ENCODE results near the gene SLC35E2B.

The SLC35E2B gene

DNA sequence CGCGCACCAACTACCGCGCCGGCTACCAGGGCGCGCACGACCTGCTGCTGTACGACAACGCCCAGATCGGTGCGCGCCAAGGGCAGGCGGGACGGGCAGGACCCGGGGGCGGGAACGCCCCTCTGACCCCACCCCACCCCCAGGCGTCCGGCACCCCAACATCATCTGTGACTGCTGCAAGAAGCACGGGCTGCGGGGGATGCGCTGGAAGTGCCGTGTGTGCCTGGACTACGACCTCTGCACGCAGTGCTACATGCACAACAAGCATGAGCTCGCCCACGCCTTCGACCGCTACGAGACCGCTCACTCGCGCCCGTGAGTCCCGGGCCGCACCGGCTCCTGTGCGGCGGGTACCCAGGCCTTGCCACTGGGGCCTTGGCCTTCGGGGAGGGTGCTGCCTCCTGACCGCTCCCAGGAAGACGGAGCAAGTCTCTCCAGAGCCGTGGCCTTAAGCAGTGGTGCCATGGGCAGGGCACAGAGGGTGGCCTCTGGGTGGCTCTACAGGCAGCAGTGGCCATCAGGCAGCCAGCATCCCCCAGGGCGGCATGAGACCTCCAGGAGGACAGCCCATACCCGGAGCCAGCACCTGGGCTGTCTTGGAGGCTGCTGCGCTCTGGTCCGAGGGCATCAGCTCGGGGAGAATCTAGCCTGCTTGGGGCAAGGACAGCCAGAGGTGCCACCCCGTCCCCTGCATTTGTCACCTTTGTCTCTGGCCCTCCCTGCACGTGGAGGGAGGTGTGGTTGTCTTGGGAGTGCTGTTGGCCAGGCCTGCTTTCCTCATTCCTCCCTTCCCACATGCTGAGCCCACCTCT, 68.8 kb downstream of the SLC35E2B start:
- DNase-seq (ENCODE audit: low read depth), result no peak

DNA sequence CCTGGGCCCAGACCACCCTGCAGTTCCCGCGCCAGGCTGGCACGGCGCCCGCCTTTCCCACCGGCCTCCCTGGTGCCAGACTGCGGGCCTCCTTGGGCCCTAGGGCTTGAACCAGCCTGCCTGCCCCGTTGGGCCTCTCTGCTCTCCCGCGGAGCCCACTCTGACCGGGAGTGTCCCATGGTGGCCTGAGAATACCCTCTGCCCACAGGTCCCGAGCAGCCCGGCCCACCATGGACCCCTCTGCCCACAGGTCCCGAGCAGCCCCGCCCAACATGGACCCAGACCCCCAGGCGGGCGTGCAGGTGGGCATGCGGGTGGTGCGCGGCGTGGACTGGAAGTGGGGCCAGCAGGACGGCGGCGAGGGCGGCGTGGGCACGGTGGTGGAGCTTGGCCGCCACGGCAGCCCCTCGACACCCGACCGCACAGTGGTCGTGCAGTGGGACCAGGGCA, 69.4 kb downstream of the SLC35E2B start:
- DNase-seq (ENCODE audit: low read depth), result no peak

DNA sequence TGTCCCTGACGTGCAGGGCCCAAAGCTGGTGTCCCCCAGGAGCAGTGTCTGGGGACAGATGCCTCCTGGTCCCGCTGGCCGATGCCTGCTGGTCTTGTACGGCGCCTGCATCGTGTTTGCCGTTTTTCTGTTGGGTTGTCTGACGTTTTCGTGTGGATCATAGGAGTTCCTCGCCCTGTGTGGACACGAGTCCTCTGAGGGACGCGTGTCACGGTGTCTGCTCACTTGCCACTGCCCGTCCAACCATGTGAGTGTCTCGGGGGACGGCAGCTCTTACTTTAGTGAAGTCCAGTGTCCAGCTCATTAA, 69.9 kb downstream of the SLC35E2B start:
- no peak for DNase-seq (ENCODE audit: low read depth)

DNA sequence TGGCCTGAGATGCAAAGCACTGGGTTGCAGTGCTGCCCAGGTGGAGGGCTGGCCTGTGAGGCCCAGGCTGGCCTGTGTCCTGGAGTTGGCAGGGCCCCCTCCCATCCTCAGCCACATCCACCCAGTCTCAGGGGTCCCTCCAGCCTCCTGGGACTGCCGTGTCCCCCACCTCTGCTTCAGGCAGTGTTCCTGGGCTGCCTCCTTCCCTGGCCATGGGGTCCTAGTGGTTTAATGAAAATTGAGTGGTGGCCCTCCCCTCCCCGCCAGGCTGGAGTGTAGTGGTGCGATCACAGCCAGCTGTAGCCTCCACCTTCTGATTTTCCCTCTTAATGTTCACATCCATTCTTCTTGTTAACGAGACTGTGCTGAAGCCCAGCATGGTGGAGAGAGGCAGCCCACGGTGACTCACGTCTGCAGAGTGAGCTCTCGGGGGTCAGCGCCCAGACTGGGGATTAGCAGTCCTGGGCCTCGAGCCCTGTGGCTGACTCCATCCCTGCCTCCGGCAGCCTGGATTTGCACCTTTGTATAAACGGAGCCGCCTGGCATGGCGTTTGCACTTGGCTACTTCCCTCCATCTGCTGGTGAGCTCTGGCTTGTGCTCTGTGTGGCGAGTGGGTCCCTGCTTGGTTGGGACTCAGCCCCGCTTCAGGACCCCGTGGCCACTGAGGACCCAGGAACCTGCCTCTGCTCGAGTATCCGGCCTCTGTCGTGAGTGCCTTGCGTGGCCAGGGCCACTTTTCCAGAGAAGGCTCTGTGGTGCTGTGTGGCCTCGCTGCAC, 70.4 kb downstream of the SLC35E2B start:
- DNase-seq (ENCODE audit: low read depth), result peak; percentile 26

DNA sequence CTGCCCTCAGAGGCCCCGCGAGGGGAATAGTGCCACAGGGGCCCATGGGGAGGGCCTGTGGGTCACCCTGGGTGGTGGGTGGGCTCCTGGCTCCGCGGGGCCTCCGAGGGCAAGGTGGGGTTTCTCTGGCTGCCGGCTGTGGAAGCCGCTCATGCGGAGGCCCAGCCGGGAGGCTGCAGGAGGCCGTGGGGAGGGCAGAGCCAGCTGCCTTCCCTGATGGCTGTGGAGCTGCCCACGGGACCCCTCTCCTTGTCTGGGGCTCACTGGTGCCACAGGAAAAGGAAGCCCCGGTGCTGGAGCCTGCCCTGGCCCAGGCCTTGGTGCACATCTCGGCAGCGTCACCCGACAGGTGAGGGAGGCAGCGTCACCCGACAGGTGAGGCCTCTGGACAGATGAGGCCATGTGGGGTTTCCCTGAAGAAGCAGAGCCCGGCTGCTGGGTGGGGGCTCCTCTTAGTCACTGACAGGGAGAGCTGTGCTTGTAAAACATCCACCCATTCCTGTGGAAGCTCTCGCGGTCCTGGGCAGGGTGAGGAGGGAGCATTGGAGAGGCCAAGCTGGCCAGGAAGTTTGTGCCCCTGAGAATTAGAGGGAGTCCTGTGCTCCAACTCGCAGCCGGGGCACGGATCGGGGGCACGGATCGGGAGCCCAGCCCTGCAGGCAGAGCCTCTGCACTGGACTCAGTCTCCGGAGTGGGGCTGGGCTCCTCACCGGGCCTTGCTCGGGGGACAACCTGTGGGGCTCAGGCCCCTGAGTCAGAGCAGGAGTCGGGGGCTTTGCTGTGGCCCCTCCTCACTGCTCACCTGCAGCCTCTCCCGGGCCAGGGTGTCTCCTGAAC, 71.2 kb downstream of the SLC35E2B start:
- DNase-seq (ENCODE audit: low read depth), result no peak

DNA sequence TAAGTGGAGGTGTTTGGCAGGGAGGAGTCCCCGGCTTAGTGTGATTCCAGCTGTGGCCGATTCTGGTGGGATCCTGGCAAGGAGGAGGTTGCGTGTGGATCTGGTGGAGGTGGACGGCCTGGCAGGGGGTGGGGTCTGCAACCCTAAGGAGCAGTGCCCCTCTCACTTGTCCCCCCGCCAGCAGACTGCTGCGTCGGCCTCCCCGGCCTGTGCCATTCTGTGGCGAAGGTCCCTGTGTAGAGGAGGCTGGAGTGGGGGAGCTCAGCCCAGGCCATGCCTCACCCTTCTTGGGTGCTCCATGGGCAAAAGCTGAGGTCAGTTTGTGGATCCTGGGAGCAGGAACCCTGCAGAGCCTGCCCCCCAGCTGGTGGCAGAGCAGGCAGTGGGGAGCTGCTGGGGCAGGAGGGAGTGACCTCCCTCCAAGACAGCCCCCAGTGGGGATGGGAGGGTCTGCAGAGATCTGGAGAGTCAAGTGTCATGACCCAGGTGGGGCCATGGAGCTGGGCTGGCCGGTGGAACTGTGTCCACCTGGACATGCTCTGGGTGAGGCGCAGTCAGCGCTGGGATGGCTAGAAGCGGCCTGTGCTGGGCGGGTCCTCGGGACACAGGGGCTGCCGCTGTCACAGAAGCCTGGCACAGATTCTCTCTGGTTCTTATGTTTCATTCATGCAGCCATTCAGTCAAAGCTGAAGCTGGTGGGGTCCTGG, 72.0 kb downstream of the SLC35E2B start:
- DNase-seq (ENCODE audit: low read depth), result no peak

DNA sequence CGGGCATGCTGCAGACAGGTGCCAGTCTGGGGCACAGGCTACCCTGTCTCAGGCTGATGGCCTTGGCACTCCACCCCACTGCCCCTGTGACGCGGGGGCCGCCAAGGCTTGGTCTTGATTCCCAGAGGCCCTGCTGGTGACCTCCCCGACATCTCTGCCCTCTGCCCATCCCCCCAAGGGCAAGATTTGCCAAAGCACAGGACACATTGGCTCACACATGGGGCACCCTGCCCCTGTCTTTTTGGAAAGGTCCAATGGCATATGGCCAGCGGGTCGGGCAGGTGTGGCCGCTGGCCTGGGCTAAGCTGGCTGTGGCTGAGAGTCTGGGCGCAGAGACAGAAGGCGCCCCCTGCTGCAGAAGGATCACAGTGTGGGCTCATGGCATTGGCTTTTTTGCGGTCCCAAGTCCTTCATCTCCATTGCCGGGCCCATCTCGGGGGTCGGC, 72.7 kb downstream of the SLC35E2B start:
- DNase-seq (ENCODE audit: low read depth), result no peak

DNA sequence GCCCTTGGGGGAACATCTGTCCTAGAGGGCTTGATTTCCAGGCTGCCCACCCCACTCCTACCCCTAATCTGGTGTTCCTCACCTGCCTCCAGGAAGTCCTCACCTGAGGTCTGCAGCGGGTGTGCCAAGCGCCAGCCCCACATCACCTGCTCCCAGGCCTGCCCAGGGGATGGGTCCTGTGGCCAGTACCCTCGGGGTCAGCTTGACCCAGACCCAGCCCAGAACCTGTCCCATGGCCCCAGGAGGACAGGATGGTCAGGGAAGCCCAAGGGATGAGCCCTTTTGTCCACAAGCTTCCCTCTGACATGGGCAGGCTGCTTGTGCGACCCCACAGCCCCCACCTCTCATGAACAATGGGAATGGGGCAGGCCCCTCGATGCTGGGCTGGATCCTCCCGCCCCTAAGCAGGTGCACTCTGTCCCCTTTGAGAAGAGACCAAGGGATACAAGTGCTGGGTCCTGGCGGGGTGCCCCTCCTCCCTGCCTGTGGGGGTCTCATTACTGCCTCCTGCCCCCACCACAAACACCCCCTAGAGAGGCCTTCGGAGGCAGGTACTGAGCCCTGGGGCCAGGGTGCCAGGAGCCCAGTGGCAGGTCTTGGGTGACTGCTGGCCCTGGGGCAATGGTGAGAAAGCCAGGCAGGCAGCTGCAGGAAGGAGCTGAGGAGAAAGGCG, 74.1 kb downstream of the SLC35E2B start:
- DNase-seq (ENCODE audit: low read depth), result no peak

DNA sequence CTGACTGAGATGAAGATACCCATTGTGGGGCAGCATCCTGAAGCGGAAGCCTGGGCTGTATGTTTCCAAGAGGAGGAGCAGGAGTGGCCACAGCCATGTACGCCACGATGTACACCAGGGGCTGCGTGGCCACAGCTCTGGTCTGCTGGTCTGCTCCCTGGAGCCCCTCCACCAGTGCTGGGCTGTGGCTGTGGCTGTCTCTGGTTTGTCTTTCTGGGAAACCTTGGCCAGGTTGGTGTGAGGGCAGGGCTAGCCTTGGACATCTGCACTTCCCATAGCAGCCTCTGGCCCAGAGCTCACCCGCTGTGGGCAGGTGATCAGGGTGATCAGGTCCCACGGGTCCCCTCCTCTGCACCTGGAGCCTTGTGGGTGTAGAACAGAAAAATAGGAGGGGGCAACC, 74.7 kb downstream of the SLC35E2B start:
- no peak for DNase-seq (ENCODE audit: low read depth)

DNA sequence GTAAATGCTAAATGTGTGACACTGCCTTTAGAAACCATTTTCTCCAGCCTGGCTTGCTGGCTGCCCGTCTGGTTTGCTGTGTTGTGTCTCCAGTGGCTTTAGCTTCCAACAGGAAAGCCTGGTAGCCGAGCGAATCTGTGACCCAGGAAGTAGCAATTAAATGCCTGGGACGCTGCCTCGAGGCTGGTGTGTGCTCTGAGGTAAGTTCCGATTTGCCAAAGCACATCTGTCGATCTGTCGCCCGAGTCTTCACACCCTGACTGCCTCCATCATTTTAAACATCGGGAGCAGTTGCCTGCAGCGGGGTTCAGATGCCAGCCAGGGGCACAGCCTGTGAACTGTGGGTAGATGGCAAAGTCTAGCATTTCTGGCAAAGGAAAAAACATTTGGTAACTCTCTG, 75.1 kb downstream of the SLC35E2B start:
- no peak for DNase-seq (ENCODE audit: low read depth)

DNA sequence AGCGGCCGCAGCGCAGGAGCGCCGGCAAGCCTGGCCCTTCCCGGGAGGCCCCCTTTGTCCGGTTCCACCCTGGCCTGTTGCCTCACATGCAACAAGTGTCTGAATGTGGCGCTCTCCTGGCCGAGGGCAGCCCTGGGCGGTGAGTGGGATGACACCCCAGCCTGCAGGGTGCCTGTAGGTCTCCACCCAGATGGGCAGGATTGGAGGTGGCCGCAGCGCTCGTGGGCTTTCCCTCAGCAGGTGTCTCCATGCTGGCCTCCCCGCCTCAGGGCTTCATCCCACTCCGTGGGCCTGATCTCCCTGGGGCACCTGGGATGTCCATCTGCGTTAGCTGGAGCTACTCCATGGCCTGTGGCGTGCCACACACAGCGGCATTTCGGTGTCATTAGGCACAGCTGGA, 75.8 kb downstream of the SLC35E2B start:
- no peak for DNase-seq (ENCODE audit: low read depth)

DNA sequence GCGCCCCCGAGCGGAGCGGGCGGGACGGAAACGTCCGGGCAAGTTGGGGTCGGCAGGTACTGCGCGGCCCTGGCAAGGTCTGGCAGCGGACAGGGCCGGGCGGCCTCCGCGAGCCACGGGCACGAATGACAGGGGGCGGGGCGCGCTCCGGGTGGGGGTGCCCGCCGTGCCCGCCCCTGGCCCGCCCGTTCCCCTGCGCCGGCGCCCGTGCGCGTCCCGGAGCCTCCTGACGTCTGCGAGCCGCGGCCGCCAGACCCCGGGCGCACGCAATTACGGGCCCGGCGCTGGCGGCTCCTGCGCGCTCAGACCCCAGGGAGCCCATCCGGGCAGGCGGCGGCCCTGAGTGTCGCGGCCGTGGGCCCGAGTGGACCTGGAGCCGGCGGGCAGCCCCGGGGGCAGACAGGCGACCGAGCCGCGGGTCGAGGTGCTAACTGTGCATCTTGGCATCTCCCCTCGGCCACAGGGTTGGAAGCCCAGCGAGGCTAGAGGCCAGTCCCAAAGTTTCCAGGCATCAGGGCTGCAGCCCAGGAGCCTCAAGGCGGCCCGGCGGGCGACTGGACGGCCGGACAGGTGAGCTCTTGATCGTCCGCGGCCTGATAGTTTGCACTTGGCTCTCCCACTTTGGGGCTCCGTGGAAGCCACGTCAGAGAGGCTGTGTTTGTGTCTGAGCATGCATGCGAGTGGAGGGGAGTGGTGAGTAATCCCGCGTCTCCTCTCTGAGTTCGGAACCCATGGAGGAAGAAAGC, 76.4 kb downstream of the SLC35E2B start:
- DNase-seq (ENCODE audit: low read depth), result no peak

DNA sequence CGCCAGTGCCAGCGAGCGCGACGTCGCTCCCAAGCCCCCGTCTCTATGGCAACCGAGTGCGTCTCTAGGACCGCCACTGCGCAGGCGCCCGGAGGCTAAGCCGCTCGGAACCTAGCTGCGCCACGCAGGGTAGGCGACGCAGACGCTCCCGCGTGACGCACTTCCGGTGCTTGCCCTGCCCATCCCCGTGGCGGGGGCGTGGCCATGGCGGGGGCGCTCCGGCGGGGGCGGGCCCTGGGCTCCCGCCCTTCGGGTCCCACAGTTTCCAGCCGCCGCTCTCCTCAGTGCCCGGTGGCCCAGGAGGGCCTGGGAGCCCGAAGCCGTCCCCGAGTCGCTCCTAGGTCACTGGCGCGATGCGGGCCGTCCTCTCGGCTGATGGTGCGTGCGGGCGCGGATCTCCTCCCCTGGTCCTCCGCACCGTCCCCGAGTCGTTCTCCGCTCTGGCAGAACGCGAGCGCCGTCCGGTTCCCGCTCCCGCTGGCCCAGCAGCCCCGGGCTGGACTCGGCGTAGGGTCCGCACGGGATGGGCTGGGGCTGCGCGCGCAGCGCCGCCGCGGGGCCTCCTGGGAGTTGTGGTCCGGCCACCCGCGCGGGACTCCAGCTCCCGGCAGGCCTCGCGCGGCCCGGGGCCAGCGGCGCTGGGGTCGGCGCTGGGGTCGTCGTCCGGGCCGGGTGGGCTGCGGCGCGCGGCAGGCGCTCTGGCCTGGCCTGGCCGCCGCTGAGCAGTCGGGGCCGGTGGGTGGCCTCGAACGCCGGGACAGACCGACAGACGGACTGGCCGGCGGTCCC, 77.1 kb downstream of the SLC35E2B start, which contains the start of gene MIB2:
Gene MIB2, plus strand, starts transcription at position 245 of the 789 bp plus-strand sequence. CDS start 7,953 bp downstream, outside the sequence.
- DNase-seq (ENCODE audit: low read depth), result peak; percentile 94

DNA sequence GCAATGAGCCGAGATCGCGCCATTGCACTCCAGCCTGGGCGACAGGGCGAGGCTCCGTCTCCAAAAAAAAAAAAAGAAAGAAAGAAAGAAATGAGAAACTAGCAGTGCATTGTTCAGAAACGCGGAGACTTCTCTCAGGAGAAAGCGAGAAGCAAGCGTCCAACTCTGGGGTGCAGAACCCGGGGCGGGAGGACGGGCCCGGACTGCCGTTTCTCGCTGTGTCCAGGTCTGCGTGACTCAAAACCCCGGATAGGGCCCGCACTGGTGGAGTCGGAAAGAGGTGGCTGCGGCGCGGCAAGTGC, 77.7 kb downstream of the SLC35E2B start:
- no peak for DNase-seq (ENCODE audit: low read depth)

DNA sequence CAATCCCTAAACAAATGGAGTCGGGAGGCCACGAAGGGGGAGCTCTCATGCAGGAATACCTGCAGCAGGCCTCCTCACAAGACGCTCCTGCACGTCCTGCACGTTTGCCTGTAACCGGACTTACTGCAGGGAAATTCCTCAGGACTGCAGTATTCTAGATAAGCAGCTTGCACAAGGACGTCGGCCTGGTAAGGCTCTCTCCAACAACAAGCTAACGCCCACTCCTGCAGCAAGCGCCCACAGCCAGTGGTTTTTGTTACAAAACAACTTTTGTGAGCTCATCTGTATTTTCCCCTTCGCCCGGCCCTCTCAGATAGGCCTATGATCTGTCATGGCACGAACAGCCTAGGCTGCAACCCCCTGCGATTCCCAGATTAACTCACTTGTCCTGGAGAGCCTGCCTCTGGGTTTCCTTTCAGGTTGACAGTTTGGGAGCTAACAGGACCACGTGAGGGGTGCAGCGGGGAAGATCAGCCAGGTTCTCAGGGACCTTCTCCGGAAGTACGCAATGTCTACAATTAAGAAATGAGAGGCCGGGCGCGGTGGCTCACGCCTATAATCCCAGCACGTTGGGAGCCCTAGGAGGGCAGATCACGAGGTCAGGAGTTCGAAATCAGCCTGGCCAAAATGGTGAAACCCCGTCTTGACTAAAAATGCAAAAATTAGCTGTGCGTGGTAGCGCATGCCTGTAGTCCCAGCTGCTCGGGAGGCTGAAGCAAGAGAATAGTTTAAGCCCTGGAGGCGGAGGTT, 78.2 kb downstream of the SLC35E2B start:
- DNase-seq (ENCODE audit: low read depth), result peak; percentile 12

DNA sequence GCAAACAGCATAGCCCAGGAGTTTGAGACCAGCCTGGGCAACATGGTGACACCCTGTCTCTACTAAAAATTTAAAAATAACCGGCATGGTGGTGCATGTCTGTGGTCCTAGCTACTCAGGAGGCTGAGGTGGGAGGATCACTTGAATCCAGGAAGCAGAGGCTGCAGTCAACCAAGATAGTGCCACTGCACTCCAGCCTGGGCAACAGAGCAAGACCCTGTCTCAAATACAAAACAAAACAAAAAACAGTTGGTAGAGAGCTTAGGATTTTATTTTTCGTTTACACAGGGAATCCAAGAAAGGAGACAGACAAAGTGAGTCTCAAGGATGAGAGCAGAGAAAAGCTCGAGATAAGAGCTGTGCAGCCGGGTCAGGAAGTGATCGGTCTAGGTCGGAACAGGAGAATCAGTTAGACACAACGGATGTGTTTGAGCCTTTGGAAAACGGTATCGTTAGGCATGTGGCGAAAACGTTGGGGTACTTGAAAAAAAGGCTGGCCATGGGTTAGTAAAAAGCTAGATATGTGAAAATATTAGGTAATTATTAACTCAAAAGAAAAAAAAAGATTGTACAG, 79.0 kb downstream of the SLC35E2B start:
- DNase-seq (ENCODE audit: low read depth), result no peak

DNA sequence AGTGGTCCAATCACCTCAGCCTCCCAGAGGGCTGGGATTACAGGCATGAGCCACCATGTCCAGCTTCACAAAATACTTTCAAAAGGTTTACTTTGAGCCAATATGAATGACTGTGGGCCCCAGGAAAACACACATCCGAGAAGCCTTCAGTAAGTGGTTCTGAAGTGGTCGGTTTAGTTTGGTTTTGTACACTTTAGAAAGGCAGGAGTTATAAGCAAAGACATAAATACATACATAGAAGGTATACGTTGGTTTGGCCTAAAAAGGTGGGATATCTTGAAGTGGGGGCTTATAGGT, 80.5 kb downstream of the SLC35E2B start:
- no peak for DNase-seq (ENCODE audit: low read depth)

DNA sequence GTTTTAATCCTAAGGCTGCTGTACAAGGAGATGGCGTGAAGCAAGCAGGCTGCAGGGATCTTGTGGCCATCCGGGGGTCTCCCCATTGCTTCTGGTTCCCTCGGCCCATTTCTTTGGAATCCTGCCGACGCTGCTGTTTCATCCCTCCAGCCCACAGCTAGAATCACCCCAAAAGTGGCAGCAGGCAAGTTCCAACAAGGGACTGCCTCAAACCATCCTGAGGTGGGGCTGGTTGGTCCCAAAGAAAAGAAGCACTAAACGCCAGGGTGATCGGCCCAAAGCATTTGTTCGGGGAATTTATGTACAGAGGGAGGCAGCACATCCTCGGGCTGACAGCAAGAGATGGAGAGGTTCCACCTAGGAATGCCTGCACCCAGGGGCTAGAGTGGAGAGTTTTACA, 81.8 kb downstream of the SLC35E2B start:
- DNase-seq (ENCODE audit: low read depth), result no peak
